Neural progenitor cell (in vitro differentiated cells): ENCODE data around the gene NR3C2.

Experiments
- CTCF ChIP-seq: fragments of 200-600 bp; sonication (generic); IDR thresholded peaks from 2 replicates; pipeline ENCODE4 v1.5.1; 2017; ENCODE audit warnings: antibody characterized with exemption, mild to moderate bottlenecking
- EZH2 ChIP-seq: fragments of 200-600 bp; sonication (generic); IDR thresholded peaks from 2 replicates; pipeline ENCODE4 v1.6.1; 2017; ENCODE audit warnings: antibody characterized with exemption, mild to moderate bottlenecking, moderate library complexity
- EZH2phosphoT487 ChIP-seq: fragments of 200-600 bp; sonication (generic); IDR thresholded peaks from 2 replicates; pipeline ENCODE4 v1.6.1; 2017; ENCODE audit warnings: antibody characterized with exemption

GRCh38 chr4:148445071-148445859 is 3.1 kb upstream of the NR3C2 start:
- no peak for TF ChIP-seq EZH2
- TF ChIP-seq CTCF = no peak
- TF ChIP-seq EZH2phosphoT487 = no peak
